H9 (cell line): ENCODE measurements around the gene CBX5. TPM values are rescaled to one million over a fixed set of nuclear protein-coding genes. Genes with fewer than 3 reads are reported as not detected.
"Not testable (repeated sequence)": the region's sequence is repeated elsewhere in the genome, so short reads cannot be mapped to it uniquely, and the experiment has no call there.

Source experiments
- DNase-seq: peaks from one replicate; pipeline ENCODE4 v3.0.0-alpha.2; 2017
- H2AFZ ChIP-seq: one replicate; pipeline ENCODE4 v1.6.1; 2013; ENCODE audit warnings: mild to moderate bottlenecking, low read length, control low read depth, moderate library complexity
- H2AK5ac ChIP-seq: 2 replicates; pipeline ENCODE4 v1.6.1; 2013; ENCODE audit warnings: low read length, control low read depth, mixed read lengths; ENCODE audit not compliant: insufficient read length
- H2BK120ac ChIP-seq: one replicate; pipeline ENCODE4 v1.6.1; 2013; ENCODE audit warnings: low read depth, mild to moderate bottlenecking, low read length, control low read depth, inconsistent platforms; ENCODE audit not compliant: poor library complexity, severe bottlenecking
- H2BK12ac ChIP-seq: 2 replicates; pipeline ENCODE4 v1.6.1; 2013; ENCODE audit warnings: low read length, control low read depth, mixed read lengths, low read depth; ENCODE audit not compliant: insufficient read length
- H2BK15ac ChIP-seq: 2 replicates; pipeline ENCODE4 v1.6.1; 2013; ENCODE audit warnings: low read depth, low read length, control low read depth
- H2BK20ac ChIP-seq: one replicate; pipeline ENCODE4 v1.6.1; 2013; ENCODE audit warnings: low read depth, mild to moderate bottlenecking, low read length, control low read depth, inconsistent platforms; ENCODE audit not compliant: poor library complexity, severe bottlenecking
- H2BK5ac ChIP-seq: 2 replicates; pipeline ENCODE4 v1.6.1; 2013; ENCODE audit warnings: low read length, control low read depth, mixed read lengths; ENCODE audit not compliant: insufficient read length
- H3K14ac ChIP-seq: 2 replicates; pipeline ENCODE4 v1.6.1; 2013; ENCODE audit warnings: low read length, control low read depth; ENCODE audit not compliant: insufficient read depth
- H3K18ac ChIP-seq: 2 replicates; pipeline ENCODE4 v1.6.1; 2013; ENCODE audit warnings: low read depth, mild to moderate bottlenecking, mixed read lengths, low read length, control low read depth; ENCODE audit not compliant: insufficient read length
- H3K23ac ChIP-seq: 2 replicates; pipeline ENCODE4 v1.6.1; 2013; ENCODE audit warnings: low read length, control low read depth, mixed read lengths, low read depth; ENCODE audit not compliant: insufficient read length
- H3K23me2 ChIP-seq: 2 replicates; pipeline ENCODE4 v1.6.1; 2013; ENCODE audit warnings: low read depth, mild to moderate bottlenecking, mixed read lengths, low read length, control low read depth; ENCODE audit not compliant: insufficient read length, poor library complexity, severe bottlenecking
- H3K27ac ChIP-seq: 2 replicates; pipeline ENCODE4 v1.5.1; 2013; ENCODE audit warnings: low read length, control low read depth, mixed read lengths, low read depth; ENCODE audit not compliant: insufficient read length
- H3K27me3 ChIP-seq: 2 replicates; pipeline ENCODE4 v1.6.1; 2013; ENCODE audit warnings: low read length, control low read depth, inconsistent platforms; ENCODE audit not compliant: insufficient read depth
- H3K4ac ChIP-seq: 2 replicates; pipeline ENCODE4 v1.6.1; 2013; ENCODE audit warnings: low read depth, mild to moderate bottlenecking, control low read depth, inconsistent platforms, low read length, moderate library complexity
- H3K4me1 ChIP-seq: 2 replicates; pipeline ENCODE4 v1.6.1; 2013; ENCODE audit warnings: low read length, control low read depth, inconsistent platforms; ENCODE audit not compliant: insufficient read depth
- H3K4me2 ChIP-seq: 2 replicates; pipeline ENCODE4 v1.6.1; 2013; ENCODE audit warnings: low read length, control low read depth, mixed read lengths; ENCODE audit not compliant: insufficient read length, insufficient read depth
- H3K56ac ChIP-seq: 2 replicates; pipeline ENCODE4 v1.6.1; 2013; ENCODE audit warnings: low read depth, mild to moderate bottlenecking, mixed read lengths, low read length, control low read depth; ENCODE audit not compliant: insufficient read length
- H3K79me1 ChIP-seq: 2 replicates; pipeline ENCODE4 v1.6.1; 2013; ENCODE audit warnings: low read depth, mild to moderate bottlenecking, moderate library complexity, low read length, control low read depth, inconsistent platforms; ENCODE audit not compliant: insufficient read depth, poor library complexity, severe bottlenecking
- H3K79me2 ChIP-seq: 2 replicates; pipeline ENCODE4 v1.6.1; 2013; ENCODE audit warnings: low read length, control low read depth, inconsistent platforms; ENCODE audit not compliant: insufficient read depth
- H3K9ac ChIP-seq: 2 replicates; pipeline ENCODE4 v1.6.1; 2013; ENCODE audit warnings: low read length, control low read depth, mixed read lengths; ENCODE audit not compliant: insufficient read length; ENCODE audit errors: extremely low read depth
- H3K9me3 ChIP-seq: one replicate; pipeline ENCODE4 v1.6.1; 2013; ENCODE audit warnings: low read depth, low read length, inconsistent platforms; ENCODE audit not compliant: control insufficient read depth
- H3T11ph ChIP-seq: one replicate; pipeline ENCODE4 v1.6.1; 2013; ENCODE audit warnings: mild to moderate bottlenecking, low read length, control low read depth, inconsistent platforms
- H4K20me1 ChIP-seq: one replicate; pipeline ENCODE4 v1.6.1; 2013; ENCODE audit not compliant: control insufficient read depth, insufficient read length, insufficient read depth
- H4K5ac ChIP-seq: 2 replicates; pipeline ENCODE4 v1.6.1; 2013; ENCODE audit warnings: low read depth, mild to moderate bottlenecking, mixed read lengths, low read length, control low read depth; ENCODE audit not compliant: insufficient read length
- H4K8ac ChIP-seq: replicated peaks from 2 replicates; pipeline ENCODE4 v1.6.1; 2013; ENCODE audit warnings: low read length, control low read depth, mixed read lengths, low read depth; ENCODE audit not compliant: insufficient read length
- H4K91ac ChIP-seq: 2 replicates; pipeline ENCODE4 v1.6.1; 2013; ENCODE audit warnings: low read depth, mild to moderate bottlenecking, moderate library complexity, mixed read lengths, low read length, control low read depth; ENCODE audit not compliant: insufficient read length
- H3K27ac Mint-ChIP-seq, 3 experiments: 2 replicates in 2 of 3; 3 replicates in 1 of 3; pipeline ENCODE4 v1.8.0; 2020 to 2021; ENCODE audit warnings: mixed read lengths in 3 of 3, mild to moderate bottlenecking in 1 of 3, moderate library complexity in 1 of 3
- H3K27me3 Mint-ChIP-seq: 2 replicates; pipeline ENCODE4 v1.8.0; 2021; ENCODE audit warnings: low read depth, mild to moderate bottlenecking, moderate library complexity, mixed read lengths
- H3K36me3 Mint-ChIP-seq, 3 experiments: 2 replicates in 2 of 3; 3 replicates in 1 of 3; pipeline ENCODE4 v1.8.0; 2020 to 2021; ENCODE audit warnings: low read depth in 3 of 3, mixed read lengths in 3 of 3; ENCODE audit not compliant: insufficient read depth in 1 of 3
- H3K4me1 Mint-ChIP-seq, 2 experiments: 2 replicates each; pipeline ENCODE4 v1.8.0; 2020; ENCODE audit warnings: mixed read lengths in 2 of 2
- H3K4me3 Mint-ChIP-seq, 2 experiments: 2 replicates in 1 of 2; 3 replicates in 1 of 2; pipeline ENCODE4 v1.8.0; 2020 to 2021; ENCODE audit warnings: mild to moderate bottlenecking in 2 of 2, mixed read lengths in 2 of 2, moderate library complexity in 1 of 2
- H3K9me3 Mint-ChIP-seq, 2 experiments: 2 replicates in 1 of 2; 3 replicates in 1 of 2; pipeline ENCODE4 v1.8.0; 2020; ENCODE audit warnings: mild to moderate bottlenecking in 2 of 2, mixed read lengths in 2 of 2, moderate library complexity in 1 of 2
- WGBS: extraction: QIAGEN DNeasy Blood & Tissue Kit; methylation state at CpG from one replicate; pipeline ENCODE4 v1.1.7; 2013; ENCODE audit warnings: missing lambda C conversion rate, low lambda C conversion rate, mixed read lengths; ENCODE audit not compliant: insufficient read length; ENCODE audit errors: extremely low coverage; 5-methylcytosine and 5-hydroxymethylcytosine counted together
- total RNA-seq: library from RNA; stranded (reverse); gene quantifications from 2 replicates; pipeline ENCODE4 v1.2.1, GENCODE V29; 2021

Gene CBX5
- total RNA-seq, 1 experiment from 2014 or later = 206 TPM

GRCh38 chr12:54281261-54281638 is 1.3 kb upstream of the CBX5 start:
- peak overlapping the region; percentile 10 for H3K23ac ChIP-seq
- peak overlapping the region; percentile 32 for H3K4me2 ChIP-seq
- peak overlapping the region; percentile 77 for H3T11ph ChIP-seq
- peak overlapping the region; percentile 99 for H4K8ac ChIP-seq
- H3K56ac ChIP-seq = peak overlapping the region; percentile 96
- H3K27me3 ChIP-seq, H3K79me1 ChIP-seq, H3K4me1 ChIP-seq, H4K20me1 ChIP-seq, H2BK20ac ChIP-seq, H3K4me3 Mint-ChIP-seq, H2BK15ac ChIP-seq, H3K27me3 Mint-ChIP-seq, H2BK12ac ChIP-seq, H3K9me3 ChIP-seq, H3K27ac Mint-ChIP-seq, H2AFZ ChIP-seq, H2BK120ac ChIP-seq, H3K9me3 Mint-ChIP-seq, DNase-seq, H3K23me2 ChIP-seq: not testable (repeated sequence)
- peak overlapping the region; percentile 95 for H3K14ac ChIP-seq
- H3K36me3 Mint-ChIP-seq = peaks cover 0 to 27% (median 5%) of the 10 kb centered on the region in 3 experiments
- peak overlapping the region; percentile 92 for H3K27ac ChIP-seq
- peaks cover 19% of the 10 kb centered on the region; the same call in 1 of the 2 replicates for H3K79me2 ChIP-seq
- peak overlapping the region; percentile 5 for H4K91ac ChIP-seq
- peak overlapping the region; percentile 87 for H4K5ac ChIP-seq
- H3K9ac ChIP-seq = peak overlapping the region; percentile 99
- H2AK5ac ChIP-seq = peak overlapping the region; percentile 2
- peak overlapping the region; percentile 98 for H3K18ac ChIP-seq
- peaks cover 44 to 61% of the 10 kb centered on the region in 2 experiments for H3K4me1 Mint-ChIP-seq
- no CpG with 5 or more reads among the region's 10 CpGs for WGBS
- peak overlapping the region; percentile 85 for H2BK5ac ChIP-seq
- H3K4ac ChIP-seq = peak overlapping the region; percentile 64; the same call in 1 of the 2 replicates
